NCI-H524 treated with DMSO at 0.1 percent for 48 hours (cell line): ENCODE data around the gene IVD.

Source experiments
- DNase-seq: peaks from one replicate; lab custom pipeline; 2025; lab: John Stamatoyannopoulos, UW

Gene IVD

DNA sequence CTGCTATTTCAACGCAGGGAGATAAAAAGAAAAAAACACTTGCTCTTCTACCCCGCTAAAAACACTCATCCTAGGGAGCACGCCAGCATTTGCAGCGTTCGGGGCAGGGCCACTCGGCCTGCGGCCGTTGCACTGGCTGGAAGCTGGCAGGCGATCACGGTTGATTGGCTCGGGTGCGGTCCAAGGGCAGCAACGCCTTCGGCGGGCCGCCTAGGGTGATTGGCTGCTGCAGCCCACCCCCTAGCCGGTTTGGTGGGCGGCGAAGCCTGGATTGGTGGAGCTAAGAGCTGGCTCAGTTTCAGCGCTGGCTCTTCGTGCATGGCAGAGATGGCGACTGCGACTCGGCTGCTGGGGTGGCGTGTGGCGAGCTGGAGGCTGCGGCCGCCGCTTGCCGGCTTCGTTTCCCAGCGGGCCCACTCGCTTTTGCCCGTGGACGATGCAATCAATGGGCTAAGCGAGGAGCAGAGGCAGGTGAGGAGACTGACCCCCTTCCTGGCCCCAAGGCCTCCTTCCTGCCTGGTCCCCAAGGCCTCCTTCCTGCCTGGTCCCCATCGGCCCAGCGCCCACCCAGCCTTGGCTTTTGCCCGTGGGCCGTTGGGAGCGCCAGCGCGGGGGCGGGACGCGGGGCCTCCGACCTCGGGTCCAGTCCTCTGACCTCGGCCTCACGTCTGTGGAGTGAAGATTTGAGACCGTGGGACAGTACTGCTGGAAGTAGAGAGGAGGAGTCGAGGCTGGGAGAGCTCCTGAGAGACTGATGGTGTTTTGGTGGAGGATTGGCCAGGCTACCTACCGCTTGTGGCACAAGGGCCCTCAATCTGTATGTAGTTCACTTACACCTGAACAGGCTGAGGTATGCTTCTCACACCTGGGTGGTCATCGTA, at the start of gene IVD:
Gene IVD, plus strand, starts transcription at position 295 of the 881 bp plus-strand sequence. Its CDS starts 33 bp downstream, at position 328.
- peak; percentile 87 for DNase-seq

- DNase-seq, result no peak
Observed at GRCh38 chr15:40355976-40356585, 49.5 kb upstream of the IVD start.

GRCh38 chr15:40357246-40357645, 48.3 kb upstream of the IVD start:
- no peak for DNase-seq

DNA sequence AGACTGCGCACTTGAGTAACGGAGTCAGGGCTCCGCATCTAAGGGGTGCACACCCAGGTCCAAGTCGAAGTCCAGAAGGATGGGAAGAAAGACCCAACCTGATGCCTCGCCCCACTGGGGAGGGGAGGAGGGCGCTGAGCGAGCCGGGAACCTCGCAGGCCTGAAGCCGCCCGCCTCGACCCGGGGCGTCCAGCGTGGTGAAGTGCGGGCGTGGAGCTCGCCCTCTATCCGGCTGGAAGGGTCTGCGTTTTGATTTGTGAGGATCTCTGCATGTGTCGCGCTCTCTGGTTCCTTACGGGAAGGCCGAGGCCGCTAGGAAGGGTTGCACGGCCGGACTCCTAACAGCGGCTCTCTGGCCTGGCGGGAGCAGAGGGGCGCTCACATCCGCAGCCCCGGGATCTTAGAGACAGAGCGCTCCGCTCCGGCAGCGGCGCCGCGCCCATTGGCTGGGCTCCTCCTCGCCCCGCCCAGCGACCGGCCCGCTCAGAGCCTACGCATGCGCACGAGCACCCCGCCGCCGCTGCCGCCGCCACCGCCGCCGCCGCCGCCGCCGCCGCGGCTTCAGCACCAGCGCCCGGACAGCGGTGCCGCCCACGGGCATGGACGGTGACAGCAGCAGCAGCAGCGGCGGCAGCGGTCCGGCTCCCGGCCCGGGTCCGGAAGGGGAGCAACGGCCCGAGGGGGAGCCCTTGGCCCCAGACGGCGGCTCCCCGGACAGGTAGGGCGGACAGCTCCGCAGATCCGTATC, 47.7 kb upstream of the IVD start, which contains the start of gene DISP2:
Gene DISP2, plus strand, starts transcription at position 497 of the 748 bp plus-strand sequence. Its CDS starts 103 bp downstream, at position 600.
- peak; percentile 48 for DNase-seq

DNA sequence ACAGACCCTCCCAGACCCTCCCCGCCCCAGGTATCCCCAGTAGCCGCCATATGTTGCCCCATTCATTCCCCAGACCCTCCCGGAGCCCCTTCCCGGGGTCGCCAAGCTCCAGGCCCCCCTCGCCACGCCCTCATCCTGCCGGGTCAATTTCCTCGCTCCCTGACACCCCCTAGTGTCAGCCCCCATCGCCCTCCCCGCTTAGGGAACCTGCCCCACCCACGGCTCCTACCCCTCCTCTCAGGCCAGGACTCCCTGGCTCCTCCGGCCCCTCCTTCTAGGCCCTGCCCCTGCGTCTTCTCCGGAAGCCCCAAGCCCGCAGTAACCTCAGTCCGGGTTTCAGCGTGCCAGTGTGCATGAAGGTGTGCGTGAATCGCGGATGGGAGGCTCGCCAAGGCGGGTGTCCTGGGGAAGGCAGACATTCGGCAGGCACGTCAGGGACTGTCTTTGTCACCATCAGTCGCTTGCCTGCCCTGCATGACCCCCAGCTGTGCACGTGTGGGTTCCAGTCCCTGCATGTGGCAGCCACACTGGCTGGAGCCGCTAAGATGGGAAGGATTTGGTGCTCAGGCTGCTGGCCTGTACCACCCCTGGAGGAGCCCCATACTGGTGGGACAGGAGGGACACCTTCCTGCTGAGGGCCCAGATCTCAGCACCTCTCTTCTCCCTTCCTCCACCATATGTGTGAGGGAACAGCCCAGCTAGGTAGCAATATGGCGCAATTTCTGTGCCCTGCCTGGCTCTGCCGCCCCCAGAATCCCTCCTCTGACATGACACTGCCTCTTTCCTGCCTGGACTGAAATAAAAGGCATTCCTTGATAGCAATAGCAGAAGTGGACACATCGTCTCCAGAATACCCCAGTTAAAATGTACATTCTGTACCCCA, 46.9 kb upstream of the IVD start:
- no peak for DNase-seq

GRCh38 chr15:40360015-40360414, 45.6 kb upstream of the IVD start:
- DNase-seq, result no peak

DNA sequence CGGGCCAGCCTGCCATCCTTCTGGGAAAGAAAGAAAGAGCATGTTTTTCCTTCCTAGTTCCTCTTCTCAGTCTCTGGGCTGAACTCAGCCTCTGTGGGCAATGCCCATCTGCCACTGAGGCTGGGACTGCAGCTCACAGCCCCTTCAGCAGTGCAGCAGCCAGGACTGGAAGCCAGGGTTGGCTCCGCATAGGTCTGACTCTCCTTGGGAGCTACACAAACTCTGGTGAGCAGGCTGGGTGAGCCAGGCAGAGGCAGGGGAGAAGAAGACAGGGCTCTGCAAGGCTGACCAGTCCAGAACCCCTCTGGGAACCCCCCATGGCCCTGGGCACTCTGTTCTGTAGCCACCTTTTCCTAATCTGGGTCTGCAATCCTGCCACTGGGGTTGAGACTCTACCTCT, 44.0 kb upstream of the IVD start:
- no peak for DNase-seq

DNA sequence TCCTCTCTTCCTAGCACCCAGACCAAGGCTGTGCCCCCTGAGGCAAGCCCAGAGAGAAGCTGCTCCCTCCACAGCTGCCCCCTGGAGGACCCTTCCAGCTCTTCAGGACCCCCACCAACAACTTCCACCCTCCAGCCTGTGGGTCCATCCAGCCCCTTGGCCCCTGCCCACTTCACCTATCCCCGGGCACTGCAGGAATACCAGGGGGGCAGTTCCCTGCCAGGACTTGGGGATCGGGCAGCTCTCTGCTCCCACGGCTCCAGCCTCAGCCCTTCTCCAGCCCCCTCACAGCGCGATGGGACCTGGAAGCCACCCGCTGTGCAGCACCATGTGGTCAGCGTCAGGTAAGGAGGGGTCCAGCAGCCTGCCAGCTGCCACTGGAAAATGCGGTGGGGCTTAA, 42.0 kb upstream of the IVD start:
- no peak for DNase-seq

DNA sequence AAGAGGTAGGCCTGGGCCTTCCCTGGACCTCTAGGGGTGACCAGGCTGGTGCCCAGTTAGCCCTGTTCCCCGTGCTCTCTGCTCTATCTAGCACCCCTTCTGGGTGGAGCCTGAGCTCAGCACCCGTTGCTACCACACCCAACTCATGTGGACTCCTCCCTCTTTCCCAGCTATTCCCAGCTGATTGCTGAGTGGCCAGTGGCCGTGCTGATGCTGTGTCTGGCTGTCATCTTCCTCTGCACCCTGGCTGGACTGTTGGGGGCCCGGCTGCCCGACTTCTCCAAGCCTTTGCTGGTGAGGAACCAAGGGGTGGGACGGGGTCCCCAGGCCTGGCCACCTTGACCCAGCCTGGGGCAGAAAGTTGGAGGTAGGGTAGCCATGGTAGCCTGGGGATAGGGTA, 41.3 kb upstream of the IVD start:
- DNase-seq, result no peak

DNA sequence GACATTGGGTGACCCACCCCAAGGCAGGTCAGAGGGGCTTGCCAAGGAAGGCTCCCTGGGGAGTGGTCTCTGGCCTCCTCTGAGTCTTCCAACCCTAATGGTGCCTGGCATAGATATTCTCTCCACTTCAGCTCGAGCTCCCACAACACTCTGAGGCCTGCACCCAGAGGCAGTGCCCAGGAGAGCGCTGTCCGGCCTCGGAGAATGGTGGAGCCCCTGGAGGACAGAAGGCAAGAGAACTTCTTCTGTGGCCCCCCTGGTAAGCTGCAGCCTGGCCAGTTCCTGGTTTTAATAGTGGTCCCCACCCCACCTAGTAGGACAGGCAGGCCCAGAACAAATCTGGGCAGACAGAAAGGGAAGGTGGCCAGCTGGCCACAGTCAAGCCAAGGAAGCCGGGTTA, 40.6 kb upstream of the IVD start:
- no peak for DNase-seq

DNA sequence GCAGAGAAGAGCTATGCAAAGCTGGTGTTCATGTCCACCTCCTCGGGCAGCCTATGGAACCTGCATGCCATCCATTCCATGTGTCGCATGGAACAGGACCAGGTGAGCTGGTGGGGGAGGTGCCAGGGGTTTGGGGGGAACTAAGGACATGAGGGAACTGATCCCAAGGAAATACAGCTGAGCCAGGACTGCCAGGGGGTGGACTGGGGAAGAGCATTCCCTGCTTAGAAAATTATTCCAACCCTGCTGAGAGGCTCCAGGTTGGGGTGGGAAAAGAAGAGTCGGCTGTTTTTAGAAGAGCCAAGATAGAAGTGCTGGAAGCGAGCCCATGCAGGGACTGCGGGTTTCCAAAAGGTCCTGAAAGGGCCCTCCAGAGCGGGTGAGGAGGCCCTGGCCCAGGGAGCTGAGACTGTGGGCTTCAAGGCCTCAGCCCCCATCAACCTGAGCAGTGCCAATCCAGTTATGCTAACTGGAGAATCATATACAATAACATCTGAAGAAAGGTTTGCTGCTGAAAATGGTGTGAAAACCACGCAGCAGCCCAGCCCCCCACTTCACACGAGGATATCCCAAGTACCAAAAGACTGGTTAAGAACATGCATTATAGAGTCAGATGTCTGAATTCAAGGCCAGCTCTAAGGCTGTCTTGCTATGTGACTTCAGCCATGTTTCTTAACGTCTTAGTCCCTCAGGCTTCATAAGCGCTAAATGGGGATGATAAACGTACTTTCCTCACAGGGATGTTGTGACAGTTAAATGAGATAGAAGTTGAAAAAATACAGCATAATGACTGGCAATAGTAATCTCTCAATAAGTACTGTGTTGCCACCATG, 39.8 kb upstream of the IVD start:
- no peak for DNase-seq

DNA sequence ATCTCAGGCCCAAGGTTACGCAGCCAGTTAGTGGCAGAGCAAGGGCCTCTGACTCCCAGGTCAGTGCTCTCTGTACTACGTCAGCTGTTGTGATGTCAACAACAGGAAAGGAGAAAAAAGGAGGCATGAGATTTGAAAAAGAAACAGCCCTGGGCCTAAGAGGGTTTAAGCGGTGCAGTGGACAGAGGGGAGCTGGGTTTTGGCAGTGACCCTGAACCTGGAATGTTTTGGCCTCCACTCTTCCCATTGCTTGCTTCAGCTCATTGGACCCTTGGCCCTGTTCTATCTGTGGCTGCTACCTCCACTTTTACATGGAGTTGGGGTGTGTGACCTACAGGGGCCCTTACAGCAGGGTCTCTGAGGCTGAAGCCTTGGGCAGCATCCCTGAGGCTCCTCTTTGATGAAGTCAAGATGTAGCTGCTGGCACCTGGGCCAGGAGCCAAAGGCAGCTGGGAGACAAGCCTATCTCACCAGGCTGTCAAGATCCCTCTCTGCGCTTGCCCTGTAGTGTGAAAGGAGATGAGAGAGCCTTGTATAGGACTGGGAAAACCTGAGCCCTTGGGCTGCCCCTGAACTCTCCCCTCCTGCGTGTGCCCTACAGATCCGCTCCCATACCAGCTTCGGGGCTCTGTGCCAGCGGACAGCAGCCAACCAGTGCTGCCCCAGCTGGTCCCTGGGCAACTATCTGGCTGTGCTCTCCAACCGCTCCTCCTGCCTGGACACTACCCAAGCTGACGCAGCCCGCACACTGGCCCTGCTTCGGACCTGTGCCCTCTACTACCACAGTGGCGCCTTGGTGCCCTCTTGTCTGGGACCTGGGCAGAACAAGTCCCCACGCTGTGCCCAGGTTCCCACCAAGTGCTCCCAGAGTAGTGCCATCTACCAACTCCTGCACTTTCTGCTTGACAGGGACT, 38.9 kb upstream of the IVD start:
- DNase-seq, result no peak

GRCh38 chr15:40367371-40367685, 38.3 kb upstream of the IVD start:
- no peak for DNase-seq

GRCh38 chr15:40367686-40368611, 37.6 kb upstream of the IVD start:
- DNase-seq, result peak; percentile 83

DNA sequence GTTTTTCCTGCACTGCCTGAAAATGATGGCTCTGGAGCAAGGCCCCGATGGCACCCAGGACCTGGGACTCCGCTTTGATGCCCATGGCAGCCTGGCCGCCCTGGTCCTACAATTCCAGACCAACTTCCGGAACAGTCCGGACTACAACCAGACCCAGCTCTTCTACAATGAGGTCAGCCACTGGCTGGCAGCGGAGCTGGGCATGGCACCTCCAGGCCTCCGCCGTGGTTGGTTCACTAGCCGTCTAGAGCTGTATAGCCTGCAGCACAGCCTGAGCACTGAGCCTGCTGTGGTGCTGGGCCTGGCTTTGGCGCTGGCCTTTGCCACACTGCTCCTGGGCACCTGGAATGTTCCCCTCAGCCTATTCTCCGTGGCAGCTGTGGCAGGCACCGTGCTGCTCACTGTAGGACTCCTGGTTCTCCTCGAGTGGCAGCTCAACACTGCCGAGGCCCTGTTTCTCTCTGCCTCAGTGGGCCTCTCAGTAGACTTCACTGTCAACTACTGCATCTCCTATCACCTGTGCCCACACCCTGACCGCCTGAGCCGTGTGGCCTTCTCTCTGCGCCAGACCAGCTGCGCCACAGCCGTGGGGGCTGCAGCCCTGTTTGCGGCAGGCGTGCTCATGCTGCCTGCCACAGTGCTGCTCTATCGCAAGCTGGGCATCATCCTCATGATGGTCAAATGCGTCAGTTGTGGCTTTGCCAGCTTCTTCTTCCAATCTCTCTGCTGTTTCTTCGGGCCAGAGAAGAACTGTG, 36.7 kb upstream of the IVD start:
- no peak for DNase-seq

DNA sequence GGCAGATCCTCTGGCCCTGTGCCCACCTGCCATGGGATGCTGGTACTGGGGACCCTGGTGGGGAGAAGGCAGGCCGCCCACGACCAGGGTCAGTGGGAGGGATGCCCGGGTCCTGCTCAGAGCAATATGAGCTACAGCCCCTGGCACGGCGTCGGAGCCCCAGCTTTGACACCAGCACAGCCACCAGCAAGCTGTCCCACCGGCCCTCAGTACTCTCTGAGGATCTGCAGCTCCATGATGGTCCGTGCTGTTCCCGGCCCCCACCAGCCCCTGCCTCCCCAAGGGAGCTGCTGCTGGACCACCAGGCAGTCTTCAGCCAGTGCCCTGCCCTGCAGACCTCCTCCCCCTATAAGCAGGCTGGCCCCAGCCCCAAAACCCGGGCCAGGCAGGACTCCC, 36.1 kb upstream of the IVD start:
- DNase-seq, result no peak

DNA sequence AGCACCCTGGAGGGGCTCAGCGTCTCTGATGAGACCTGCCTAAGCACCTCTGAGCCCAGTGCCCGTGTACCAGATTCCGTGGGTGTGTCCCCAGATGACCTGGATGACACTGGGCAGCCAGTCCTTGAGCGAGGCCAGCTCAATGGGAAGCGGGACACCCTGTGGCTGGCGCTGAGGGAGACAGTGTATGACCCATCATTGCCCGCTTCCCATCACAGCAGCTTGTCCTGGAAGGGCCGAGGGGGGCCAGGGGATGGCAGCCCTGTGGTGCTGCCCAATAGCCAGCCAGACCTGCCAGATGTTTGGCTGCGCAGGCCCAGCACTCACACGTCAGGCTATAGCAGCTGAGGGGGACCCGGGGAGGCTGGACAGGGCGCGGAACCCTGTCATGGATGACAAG, 35.6 kb upstream of the IVD start:
- no peak for DNase-seq

DNA sequence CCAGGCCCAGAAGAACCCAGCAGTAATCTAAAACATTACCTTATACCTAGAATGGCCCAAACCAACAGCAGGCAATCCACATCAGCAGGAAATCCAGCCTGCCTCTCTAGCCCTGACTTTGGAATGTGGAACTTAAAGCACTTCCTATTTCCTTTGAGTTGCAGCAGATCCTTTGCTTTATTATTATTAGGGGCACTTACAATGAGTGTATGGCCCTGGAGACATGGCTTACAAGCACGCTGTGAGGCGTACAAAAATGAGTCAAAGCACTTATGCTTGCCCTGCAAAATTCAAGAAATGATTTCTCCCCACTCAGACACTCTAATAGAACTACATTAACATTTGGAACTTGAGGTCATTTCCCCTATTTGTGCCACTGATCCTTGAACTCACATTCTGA, 32.6 kb upstream of the IVD start:
- DNase-seq, result no peak
